HL-60 (cell line): ENCODE measurements around the gene IFITM10.

Source experiments
- GABPA ChIP-seq: IDR thresholded peaks from 2 replicates; pipeline ENCODE4 v1.6.1; 2012; ENCODE audit warnings: low read depth
- POLR2AphosphoS5 ChIP-seq: IDR thresholded peaks from 2 replicates; pipeline ENCODE4 v1.6.1; 2012; ENCODE audit warnings: low read depth
- SPI1 ChIP-seq: IDR thresholded peaks from 2 replicates; pipeline ENCODE4 v1.6.1; 2012; ENCODE audit warnings: low read depth, mild to moderate bottlenecking, borderline replicate concordance
- TF ChIP-seq, protein P1 (sequence below): IDR thresholded peaks from one replicate; pipeline ENCODE4 v1.5.1; 2011; ENCODE audit warnings: low read length, control low read depth, inconsistent platforms; ENCODE audit not compliant: insufficient read depth
- TF ChIP-seq, protein P2 (sequence below): IDR thresholded peaks from 2 replicates; pipeline ENCODE4 v1.6.1; 2012; ENCODE audit warnings: low read depth; ENCODE audit not compliant: insufficient replicate concordance

DNA sequence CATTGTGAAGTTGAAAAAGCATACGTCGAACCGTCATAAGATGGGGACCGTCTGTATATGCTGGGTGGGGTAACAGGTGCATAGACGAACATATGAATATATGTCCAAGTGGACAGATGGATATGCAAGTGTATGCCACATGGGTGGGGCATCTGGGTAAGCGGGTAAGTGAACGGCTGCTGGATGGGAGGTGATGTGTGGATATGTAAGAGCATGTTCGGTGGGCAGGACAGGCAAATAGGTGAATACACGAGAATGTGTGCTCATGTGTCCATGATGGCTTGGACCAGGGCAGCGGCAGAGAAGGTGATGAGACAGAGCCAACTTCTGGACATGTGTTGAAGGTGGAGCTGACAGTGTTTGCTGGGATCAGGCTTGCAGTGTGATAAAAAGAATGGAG, 12.0 kb downstream of the IFITM10 start:
- TF ChIP-seq, protein P1, sequence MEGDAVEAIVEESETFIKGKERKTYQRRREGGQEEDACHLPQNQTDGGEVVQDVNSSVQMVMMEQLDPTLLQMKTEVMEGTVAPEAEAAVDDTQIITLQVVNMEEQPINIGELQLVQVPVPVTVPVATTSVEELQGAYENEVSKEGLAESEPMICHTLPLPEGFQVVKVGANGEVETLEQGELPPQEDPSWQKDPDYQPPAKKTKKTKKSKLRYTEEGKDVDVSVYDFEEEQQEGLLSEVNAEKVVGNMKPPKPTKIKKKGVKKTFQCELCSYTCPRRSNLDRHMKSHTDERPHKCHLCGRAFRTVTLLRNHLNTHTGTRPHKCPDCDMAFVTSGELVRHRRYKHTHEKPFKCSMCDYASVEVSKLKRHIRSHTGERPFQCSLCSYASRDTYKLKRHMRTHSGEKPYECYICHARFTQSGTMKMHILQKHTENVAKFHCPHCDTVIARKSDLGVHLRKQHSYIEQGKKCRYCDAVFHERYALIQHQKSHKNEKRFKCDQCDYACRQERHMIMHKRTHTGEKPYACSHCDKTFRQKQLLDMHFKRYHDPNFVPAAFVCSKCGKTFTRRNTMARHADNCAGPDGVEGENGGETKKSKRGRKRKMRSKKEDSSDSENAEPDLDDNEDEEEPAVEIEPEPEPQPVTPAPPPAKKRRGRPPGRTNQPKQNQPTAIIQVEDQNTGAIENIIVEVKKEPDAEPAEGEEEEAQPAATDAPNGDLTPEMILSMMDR, result no peak
- TF ChIP-seq, protein P2, sequence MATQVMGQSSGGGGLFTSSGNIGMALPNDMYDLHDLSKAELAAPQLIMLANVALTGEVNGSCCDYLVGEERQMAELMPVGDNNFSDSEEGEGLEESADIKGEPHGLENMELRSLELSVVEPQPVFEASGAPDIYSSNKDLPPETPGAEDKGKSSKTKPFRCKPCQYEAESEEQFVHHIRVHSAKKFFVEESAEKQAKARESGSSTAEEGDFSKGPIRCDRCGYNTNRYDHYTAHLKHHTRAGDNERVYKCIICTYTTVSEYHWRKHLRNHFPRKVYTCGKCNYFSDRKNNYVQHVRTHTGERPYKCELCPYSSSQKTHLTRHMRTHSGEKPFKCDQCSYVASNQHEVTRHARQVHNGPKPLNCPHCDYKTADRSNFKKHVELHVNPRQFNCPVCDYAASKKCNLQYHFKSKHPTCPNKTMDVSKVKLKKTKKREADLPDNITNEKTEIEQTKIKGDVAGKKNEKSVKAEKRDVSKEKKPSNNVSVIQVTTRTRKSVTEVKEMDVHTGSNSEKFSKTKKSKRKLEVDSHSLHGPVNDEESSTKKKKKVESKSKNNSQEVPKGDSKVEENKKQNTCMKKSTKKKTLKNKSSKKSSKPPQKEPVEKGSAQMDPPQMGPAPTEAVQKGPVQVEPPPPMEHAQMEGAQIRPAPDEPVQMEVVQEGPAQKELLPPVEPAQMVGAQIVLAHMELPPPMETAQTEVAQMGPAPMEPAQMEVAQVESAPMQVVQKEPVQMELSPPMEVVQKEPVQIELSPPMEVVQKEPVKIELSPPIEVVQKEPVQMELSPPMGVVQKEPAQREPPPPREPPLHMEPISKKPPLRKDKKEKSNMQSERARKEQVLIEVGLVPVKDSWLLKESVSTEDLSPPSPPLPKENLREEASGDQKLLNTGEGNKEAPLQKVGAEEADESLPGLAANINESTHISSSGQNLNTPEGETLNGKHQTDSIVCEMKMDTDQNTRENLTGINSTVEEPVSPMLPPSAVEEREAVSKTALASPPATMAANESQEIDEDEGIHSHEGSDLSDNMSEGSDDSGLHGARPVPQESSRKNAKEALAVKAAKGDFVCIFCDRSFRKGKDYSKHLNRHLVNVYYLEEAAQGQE, result no peak
- TF ChIP-seq POLR2AphosphoS5 (no peak), GABPA (no peak), SPI1 (no peak)
